GM10266 (cell line): Measurements from ENCODE around the gene CIT.

ENCODE experiments used
- DNase-seq: peaks from one replicate; pipeline ENCODE4 v3.0.0; 2012; ENCODE audit errors: extremely low spot score
- CTCF ChIP-seq: IDR thresholded peaks from 2 replicates; pipeline ENCODE4 v1.5.1; 2012; ENCODE audit warnings: mild to moderate bottlenecking, low read depth; ENCODE audit not compliant: control insufficient read depth, insufficient read depth; ENCODE audit errors: missing control alignments

CIT gene

DNA sequence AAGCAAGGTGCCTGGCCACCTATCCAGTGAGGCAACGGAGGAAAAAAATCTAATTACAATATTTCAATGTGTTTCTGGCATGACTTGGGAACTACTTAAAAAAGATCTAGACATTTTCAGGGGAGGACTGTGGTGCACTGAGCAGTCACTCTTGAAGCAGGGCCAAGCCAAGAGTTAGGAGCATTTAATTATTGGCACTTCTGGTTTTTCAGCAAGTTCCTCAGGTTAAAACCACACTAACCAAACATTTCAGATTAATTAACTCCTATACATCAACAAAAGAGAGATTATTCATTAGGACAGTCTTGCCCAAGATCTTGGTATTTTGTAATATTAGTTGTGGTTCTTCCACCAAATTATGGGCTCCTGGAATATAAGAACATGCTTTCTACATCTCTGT is 183.6 kb downstream of the CIT start:
- no peak for DNase-seq
- no peak for TF ChIP-seq CTCF

- no peak for TF ChIP-seq CTCF
- no peak for DNase-seq
These were observed 184.1 kb downstream of the CIT start for GRCh38 chr12:119692997-119693396.

- TF ChIP-seq CTCF: no peak
- DNase-seq: no peak
These were observed 184.7 kb downstream of the CIT start for GRCh38 chr12:119692410-119692809.

GRCh38 chr12:119691202-119691810 is 185.8 kb downstream of the CIT start:
- TF ChIP-seq CTCF: no peak
- DNase-seq: no peak

DNA sequence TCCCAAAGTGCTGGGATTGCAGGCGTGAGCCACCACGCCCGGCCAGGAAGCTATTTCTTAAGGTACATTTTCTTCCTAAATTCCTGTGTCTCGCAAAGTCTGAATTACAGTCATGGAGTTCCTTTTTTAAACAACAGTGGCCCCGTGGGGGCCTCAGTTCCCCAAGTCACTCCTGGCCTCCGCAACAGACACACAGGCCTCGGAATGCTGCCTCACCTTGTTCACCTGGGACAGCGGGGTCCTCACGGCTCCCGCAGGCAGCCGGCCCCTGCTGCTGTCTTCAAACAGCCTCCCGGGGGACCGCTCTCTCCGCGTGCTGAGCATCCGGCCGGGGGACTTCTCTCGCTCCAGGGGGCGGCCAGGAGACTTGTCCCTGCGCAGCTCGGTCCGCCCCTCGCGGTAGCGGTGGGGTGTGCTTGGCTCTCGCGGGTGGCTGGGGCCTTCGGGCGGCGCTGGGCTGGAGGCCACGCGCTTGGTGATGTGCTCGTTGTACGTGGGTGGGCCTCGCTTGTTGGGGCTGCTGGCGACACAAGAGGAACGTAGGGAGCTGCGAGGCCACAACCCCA is 187.1 kb downstream of the CIT start:
- TF ChIP-seq CTCF: no peak
- DNase-seq: no peak

DNA sequence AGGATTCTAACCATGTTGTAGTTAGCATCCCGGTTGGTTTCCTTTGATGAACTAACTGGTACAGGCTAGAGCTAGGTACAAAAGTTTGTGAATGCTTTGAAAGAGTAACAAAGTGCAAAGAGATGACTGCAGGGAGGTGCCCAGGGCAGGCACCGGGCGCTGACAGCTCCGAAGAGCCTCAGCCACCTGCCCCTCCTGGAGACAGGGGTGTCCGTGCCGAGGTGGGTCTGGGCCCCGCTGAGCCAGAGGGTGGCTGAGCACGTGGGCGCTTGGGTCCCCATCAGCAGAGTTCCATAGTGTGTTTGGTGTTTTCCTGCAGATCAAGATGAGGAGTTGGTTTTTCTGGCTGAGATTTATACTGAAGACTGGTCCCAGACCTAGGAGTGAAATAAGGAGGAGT is 189.2 kb downstream of the CIT start:
- no peak for TF ChIP-seq CTCF
- DNase-seq: no peak

GRCh38 chr12:119687406-119687805 is 189.7 kb downstream of the CIT start:
- TF ChIP-seq CTCF: no peak
- no peak for DNase-seq
